GM19372 (cell line): ENCODE data around the gene TMEM14A.
"Not testable (repeated sequence)": the region's sequence is repeated elsewhere in the genome, so short reads cannot be mapped to it uniquely, and the experiment has no call there.

Experiments
- ATAC-seq: cut with Tn5 transposase; IDR thresholded peaks from one replicate; pipeline ENCODE4 v1.9.1; 2021; ENCODE audit warnings: mild to moderate bottlenecking, low read depth, moderate library complexity; ENCODE audit not compliant: unreplicated experiment

The TMEM14A gene

DNA sequence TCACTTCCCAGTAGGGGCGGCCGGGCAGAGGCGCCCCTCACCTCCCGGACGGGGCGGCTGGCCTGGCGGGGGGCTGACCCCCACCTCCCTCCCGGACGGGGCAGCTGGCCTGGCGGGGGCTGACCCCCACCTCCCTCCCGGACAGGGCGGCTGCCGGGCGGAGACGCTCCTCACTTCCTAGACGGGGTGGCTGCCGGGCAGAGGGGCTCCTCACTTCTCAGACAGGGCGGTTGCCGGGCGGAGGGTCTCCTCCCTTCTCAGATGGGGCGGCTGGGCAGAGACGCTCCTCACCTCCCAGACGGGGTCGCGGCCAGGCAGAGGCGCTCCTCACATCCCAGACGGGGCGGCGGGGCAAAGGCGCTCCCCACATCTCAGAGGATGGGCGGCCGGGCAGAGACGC, 15.0 kb upstream of the TMEM14A start:
- ATAC-seq: not testable (repeated sequence)

DNA sequence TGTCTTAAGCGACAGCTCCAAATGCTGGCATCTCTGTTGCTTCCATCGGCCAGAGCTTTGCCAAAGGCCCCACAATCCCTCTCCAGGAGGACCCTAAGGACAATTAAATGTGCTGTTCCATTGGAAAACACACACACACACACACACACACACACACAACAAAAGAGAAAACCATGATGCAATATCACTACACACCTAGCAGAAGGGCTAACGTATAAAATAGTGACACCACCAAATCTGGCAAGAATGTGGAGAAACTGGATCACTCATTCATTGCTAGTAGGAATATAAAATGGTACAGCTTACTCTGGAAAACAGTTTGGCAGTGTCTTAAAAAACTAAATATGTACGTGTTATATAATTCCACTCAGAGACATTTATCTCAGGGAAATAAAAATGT, 13.0 kb upstream of the TMEM14A start:
- no peak for ATAC-seq

GRCh38 chr6:52661551-52661950, 9.4 kb upstream of the TMEM14A start:
- no peak for ATAC-seq

DNA sequence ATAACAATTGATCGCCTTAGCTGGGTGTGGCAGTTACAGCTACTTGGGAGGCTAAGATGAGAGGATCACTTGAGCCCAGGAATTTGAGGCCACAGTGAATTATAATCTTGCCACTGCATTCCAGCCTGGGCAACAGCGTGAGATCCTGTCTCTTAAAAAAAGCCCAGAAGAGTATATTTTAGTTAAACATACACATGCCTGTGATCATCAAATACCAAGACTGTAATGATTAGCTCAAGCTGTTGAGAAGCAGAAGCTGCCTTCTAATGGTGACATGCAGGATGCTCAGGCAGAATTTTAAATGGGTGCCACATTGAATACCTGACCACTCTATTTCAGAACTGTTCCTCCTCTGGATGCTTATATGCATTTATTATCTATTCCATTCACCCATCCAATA, 8.9 kb upstream of the TMEM14A start:
- ATAC-seq: no peak

GRCh38 chr6:52663120-52663935, 7.6 kb upstream of the TMEM14A start:
- ATAC-seq: peak; percentile 41

- ATAC-seq: no peak
These were observed 7.1 kb upstream of the TMEM14A start for GRCh38 chr6:52663936-52664185.

DNA sequence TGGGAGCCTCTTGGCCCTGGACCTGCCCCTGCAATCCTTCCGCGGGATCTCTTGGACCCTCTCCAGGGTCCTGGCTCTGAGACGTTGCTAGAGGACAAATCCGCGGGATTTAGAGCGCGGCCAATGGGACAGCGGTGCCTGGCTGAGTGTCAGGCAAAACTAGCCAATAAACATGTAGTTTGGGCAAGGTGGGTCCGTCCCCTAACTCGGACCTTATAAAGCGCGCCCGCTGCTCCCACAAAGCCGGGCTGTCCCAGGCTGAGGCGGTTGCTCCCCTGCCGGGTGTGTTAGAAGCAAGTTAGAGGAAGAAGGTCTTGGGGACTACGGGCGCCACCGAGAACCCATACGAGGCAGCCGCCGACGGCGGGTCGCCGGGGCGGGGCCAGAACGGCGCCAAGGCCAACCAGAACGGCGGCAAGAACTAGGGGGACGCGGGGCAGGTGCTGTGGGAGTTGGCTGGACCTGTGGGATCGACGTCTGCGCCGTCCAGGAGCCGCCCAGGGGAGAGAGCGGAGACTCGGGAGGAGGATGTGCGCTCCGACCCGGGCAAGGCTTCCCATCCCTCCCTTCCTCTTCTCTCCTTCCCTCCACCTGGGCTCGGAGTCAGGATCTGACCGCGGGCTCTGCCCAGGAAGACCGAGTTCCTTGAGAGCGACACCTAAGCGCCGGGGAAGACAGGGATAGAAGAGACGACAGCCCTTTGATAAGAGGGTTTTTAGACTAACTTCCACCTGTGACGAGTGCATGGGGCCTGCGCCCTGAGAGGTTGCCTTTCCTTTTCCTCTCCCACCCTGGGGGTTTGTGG, 6.5 kb upstream of the TMEM14A start:
- peak; percentile 88 for ATAC-seq

DNA sequence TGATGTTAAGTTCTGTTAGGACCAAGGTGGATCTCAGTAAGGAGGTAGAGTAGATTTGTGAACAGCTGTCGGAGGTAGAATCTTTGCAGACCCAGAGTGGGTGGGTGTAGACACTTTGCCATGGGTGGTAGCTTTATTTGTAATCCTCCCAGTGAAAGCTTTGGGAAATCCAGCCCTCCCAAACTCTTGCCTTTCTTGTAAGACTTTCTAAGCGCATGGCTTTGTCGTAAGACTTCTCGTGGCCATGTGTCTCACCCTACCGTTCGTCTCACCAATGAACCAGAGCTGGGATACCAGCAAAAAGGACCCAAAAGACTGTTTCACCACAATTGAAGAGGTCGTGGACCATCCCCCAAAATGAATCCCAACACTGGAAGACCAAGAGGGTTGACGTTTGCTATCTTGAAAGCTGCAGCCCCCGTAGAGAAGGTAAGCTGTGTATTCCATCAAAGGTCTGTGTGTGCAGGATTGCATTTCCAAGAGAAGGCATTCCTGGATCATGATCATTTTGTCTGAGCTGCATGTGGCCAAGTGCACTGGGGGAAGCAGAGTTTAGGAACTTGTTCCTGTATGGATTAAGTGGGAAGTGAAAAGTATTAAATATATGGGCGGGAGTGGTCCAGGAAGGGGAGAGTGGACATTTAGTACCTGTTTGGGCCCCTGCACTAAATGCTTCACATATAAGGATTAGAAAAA, 5.8 kb upstream of the TMEM14A start:
- no peak for ATAC-seq

DNA sequence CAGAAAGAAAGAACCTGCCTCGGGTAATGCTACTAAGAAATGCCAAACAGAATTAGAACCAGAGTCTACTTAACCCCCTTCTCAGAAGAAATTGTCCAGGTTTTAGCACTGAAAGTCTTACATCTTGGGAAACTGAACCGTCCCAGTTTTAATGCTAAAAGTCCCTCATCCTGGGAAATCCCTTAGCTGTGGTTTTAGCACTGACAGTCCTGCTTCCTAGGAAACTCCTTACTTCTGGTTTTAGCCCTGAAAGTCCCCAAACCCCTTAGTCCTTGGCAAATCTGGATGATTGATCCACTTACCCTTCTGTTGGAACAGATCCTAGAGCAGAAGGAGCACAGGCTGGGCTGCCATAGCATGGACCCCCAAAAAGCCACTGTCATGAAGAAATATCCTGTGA, 4.8 kb upstream of the TMEM14A start:
- ATAC-seq: no peak

DNA sequence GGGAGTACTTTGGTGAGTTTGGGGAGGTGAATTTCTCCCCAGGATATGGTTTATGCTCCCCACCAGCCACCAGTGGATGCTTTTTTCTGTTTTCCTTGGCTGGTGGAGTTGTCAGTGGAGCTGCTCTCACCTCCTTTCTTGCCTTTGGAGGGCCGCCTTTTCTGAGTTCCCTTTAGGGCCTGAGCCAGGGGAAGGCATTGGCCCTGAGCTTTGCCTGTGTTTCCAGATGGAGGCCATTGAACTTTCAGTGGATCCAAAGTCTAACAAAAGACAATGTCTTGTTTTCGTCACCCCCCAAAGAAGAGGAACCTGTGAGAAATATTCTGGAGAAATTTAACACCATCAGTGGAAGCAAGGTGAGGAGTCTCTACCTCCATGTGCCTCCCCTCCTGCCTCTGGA, 4.4 kb upstream of the TMEM14A start:
- no peak for ATAC-seq

GRCh38 chr6:52667572-52667971, 3.3 kb upstream of the TMEM14A start:
- ATAC-seq: no peak

DNA sequence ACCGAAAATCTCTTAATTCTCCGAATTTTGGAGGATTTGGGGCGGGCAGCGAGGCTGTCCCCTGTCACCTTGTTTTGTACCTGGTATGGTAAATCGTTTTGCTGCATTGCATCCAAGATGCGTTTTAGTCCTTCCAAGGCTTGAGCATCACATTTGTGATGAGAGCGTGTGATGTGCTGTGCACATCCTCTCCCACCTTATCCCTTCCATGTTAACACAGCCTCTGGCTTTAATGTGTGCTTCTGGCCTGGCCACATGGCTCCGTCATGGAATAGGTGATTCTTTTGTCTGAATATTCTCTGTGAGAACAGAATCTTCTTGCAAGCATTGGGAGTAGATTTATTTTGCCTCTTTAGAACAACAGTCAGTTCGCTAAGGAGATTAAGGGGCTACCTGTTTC, 763 bp downstream of the TMEM14A start:
- ATAC-seq: no peak

GRCh38 chr6:52672412-52673025, 1.6 kb downstream of the TMEM14A start:
- no peak for ATAC-seq

DNA sequence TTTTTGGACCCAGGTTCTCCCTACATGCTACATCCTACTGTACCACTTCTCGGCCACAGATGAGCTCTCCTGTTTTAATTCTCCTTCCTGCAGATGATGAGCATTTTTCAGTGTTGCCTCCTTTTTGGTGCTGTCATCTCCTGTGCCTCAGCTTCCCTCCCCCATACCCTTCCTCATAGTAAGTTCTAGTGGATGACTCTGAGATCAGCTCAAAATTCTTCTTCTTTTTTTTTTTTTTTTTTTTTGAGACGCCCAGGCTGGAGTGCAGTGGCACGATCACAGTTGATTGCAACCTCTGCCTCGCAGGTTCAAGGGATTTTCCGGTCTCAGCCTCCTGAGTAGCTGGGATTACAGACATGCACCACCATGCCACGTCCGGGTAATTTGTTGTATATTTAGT, 3.8 kb downstream of the TMEM14A start:
- ATAC-seq: no peak

DNA sequence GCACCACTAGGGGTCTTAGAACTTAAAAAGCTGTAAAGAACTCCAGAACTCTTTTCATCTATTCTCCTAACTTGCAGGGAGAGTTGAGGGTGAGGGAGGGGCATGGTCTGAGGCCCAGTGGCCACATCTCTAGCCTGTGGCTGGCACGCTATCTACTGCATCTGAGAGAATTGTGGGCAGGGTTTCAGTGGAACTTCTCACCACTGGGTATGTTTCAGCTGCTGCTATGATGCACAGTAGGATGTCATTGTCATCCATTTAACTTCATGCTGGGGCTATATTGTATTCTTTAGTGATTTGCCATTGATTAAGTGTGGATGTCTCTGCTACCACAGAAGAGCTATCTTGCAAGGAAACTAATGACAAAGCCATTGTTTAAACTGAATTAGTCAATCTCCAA, 4.5 kb downstream of the TMEM14A start:
- no peak for ATAC-seq

- not testable (repeated sequence) for ATAC-seq
These were observed 5.7 kb downstream of the TMEM14A start for GRCh38 chr6:52676631-52677030.

GRCh38 chr6:52681416-52681815, 10.5 kb downstream of the TMEM14A start:
- no peak for ATAC-seq

DNA sequence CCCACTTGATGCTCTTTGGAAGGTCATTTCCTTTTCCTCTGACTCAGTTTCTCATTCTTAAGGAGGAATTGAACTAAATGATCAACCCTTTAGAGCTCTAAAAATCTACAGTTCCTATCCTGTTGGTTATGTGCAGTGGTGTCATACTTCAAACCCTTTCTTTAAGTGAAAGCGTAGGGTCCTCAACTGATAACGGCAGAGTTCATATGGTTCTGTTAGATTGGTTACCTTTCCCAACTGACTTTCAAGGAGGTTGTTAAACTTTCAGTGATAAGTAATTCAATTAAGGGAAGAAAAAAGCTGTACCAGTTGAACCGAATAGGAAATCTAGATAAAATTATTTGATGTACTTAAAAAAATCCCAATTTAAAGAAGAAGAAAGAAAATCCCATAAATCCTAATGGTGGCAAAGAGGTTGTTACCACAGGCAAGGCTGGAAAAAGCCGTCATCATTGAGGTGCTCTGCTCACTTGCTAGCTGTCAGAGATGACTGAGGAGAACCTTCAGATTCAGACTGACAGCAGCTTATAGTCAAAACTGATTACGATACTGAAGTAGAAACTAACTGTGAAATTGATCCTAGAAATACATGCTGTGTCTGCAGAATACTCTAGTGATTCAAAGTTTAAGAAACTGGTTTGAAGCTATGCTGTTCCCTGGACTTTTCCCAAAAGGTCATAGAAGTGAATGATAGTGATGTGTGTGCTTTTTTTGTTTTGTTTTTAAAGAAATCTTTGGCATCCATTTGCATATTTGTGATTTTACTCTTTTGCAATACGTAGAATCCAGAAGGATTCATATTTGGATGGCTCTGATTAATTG, 16.2 kb downstream of the TMEM14A start:
- ATAC-seq: no peak

DNA sequence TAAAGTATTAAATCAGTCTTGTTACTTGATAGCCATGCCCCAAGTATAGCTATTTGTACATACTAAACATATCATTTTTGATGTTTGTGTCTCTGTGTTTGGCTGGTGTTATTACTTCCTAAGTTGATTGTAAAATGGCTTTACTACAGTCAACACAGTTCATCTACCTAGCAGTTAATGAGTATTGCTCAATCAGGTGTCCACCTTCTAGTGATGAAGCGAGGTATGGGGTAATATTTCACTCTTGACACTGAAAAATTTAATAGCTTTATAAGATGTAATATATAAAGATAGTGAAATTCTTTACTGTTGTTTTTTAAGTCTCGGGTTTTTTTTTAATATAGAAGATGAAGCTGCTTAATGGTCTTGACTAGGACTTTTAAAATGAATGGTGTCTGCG, 18.9 kb downstream of the TMEM14A start:
- no peak for ATAC-seq

DNA sequence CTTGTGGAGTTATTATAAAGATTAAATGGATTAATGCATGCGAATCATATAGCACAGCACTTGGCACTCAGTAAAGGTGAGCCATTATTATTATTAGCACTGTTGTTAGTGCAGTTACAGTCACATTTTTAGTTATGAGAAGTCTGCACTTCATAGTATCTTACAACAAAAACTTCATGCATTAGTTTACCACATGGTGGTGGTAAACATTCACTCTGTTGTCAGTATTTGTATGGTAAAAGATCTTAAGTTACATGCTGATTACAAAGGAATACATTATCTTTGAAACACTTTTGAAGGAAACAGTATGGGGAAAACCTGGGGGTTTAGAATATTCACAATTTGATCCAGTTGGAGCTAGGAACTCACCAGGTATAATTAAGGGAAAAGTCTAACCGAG, 20.8 kb downstream of the TMEM14A start:
- no peak for ATAC-seq
